ELR (cell line): ENCODE data around the gene LRRC59.
"Not testable (repeated sequence)": the region's sequence is repeated elsewhere in the genome, so short reads cannot be mapped to it uniquely, and the experiment has no call there.

Experiments used
- DNase-seq: peaks from one replicate; pipeline ENCODE4 v3.0.0-alpha.2; 2015; ENCODE audit warnings: low read depth

Gene LRRC59

DNA sequence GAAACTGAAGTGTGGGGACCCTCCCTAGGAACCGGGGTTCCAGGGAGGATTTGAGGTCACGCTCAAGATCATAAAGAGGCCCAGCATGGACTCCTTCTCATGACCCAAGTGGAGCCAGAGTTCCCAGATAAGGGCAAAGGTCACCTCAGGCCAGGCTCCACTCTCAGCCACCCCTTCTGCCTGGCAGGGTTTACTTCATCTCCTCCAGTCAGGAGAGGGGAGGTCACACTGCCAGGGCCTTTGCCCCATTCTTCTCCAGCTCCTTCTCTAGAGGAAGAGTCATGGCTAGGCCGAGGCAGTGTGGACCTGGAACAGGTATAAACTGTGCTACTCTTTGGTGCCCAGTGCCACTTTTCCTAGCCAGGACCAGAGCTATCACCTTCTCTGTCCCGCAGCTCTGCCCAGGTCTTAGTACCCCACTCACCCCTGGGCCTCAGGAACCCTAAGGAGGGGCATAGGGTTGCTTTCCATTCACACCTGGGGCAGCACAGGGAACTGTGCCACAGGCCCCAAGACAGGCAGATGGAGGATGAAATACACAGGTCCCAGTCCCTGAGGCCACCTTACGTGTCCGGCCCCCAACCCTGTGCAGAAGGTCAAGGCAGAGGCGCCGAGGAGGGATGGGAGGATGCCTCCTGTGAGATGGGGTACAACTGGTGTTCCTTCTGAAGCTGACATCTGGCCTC, 27.8 kb upstream of the LRRC59 start:
- no peak for DNase-seq

- no peak for DNase-seq
These were observed 27.1 kb upstream of the LRRC59 start for GRCh38 chr17:50424246-50424995.

- DNase-seq: peak; percentile 97
These were observed 26.3 kb upstream of the LRRC59 start for GRCh38 chr17:50423553-50424159.

DNA sequence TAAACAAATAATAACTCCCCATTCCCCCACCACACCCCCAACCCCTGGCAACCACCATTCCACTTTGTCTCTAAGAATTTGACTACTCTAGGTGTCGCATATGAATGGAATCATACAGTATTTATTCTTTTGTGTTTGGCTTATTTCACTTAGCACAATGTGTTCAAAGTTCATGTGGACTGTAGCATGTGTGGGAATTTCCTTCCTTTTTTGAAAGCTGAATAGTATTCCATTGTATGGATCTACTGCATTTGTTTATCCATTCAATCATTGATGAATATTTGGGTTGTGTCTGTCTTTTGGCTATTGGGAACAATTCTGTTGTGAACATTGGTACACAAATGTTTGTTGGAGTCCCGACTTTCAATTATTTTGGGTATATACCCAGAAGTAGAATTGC, 25.4 kb upstream of the LRRC59 start:
- no peak for DNase-seq

- DNase-seq: no peak
These were observed 24.2 kb upstream of the LRRC59 start for GRCh38 chr17:50421308-50422051.

DNA sequence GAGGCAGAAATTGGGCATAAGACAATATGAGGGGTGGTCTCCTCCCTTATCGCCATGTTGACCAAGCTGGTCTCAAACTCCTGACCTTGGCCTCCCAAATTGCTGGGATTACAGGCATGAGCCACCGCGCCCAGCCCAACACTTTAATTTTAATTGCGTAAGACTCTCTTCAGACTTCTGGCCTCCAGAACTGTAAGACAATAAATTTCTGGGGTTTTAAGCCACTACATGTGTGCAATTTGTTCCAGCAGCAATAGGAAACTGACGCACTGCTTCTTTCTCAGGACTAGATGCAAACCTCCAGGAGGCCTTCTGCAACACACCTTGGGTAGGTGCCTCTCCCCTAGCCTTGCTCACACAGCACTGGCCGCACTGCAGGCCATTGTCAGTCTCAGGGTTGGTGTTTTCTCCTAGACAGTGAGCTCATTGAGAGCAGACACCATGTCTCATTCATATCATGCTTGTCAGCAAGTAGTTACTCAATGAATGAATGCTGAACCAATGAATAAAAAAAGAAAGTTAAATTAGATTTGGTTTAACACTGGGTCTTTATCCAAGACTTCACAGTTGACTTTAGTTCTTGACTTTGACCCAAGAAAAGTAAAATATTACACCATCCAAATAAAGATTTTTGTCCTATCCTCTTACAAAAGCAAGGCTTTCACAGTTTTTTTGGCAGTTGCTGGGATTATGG, 23.2 kb upstream of the LRRC59 start:
- DNase-seq: no peak

DNA sequence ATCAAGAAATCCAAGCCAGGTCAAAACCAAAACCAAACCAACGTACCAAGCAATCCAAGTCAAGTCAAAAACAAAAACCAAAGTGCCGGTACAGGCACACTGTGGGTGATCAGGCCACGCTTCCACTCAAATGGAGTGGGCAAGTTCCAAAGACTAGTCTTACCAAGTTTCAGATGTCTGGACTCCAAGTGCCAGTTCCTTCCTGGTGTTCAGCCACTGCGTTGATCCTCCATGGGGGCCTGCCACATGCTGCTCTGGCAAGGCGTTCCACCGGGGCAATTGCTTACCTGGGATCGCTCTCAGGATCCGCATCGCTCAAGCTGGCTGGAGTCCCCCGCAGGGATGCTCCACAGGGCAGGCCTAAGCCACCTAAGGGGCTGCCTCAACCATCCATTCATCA, 22.3 kb upstream of the LRRC59 start:
- DNase-seq: not testable (repeated sequence)

DNA sequence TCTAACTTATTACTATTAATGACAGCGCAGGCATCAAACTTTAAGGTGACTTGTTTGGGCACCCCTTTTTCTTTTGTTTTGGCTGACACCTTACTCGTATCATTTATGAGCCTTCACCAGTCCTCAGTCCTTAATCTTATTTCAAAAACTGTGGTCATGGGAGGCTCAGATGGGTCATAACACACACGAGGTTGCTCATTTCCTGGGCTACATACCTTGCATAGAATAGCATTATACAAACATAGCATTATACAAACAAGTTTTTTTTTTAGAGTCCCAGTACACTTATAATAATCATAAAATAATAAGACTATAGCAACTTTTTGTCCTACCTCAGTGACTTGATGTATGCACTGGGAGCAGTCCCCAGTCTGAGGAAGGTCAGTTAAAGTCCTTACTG, 17.5 kb upstream of the LRRC59 start:
- DNase-seq: peak; percentile 75

DNA sequence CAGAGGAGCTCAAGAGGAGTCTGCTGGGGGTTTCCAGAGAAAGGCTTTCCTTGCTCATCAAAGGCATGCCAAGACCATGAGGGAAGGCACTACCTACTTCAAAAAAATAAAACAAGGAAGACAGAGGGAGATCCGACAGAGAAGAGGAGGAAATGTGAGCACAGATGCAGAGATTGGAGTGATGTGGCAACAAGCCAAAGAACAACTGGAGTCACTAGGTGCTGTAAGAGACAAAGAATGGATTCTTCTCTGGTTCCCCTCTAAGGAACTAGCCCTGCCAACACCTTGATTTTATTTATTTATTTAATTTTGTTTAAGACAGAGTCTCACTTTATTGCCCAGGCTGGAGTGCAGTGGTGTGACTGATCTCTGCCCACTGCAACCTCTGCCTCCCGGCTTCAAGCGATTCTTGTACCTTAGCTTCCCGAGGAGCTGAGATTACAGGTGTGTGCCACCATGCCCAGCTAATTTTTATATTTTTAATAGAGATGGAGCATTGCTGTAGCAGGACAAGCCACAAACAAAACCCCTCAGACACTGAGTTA, 14.9 kb upstream of the LRRC59 start:
- no peak for DNase-seq

DNA sequence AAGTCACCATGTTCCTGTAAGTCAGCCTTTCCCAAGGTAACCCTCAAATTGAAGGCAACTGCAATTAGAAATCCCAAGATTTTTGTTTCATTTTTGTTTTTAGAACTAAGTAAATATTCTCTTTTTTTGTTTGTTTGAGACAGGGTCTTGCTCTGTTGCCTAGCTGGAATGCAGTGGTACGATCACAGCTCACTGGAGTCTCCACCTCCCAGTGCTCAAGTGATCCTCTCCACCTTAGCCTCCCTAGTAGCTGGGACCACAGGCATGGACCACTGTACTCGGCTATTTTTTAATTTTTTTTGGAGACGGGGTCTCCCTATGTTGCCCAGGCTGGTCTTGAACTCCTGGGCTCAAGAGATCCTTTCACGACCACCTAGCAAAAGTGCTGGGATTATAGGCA, 10.6 kb upstream of the LRRC59 start:
- no peak for DNase-seq

DNA sequence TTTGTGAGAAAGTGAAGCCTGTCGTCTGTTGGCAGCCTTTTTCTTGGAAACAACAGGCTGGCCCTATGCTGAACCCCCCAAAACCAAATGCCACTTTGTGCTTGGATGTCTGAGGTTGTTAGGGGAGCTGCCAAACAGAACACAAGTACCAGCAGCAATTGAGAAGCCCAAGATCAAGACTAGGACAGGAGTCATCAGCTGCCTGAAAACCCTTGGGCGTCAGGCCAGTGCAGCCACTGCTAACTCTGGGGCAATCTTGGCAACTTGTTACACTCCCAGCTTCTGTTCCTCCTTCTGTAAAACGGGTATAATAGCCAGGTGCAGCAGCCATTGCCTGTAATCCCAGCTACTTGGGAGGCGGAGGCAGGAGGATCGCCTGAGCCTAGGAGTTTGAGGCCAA, 9.3 kb upstream of the LRRC59 start:
- DNase-seq: no peak

DNA sequence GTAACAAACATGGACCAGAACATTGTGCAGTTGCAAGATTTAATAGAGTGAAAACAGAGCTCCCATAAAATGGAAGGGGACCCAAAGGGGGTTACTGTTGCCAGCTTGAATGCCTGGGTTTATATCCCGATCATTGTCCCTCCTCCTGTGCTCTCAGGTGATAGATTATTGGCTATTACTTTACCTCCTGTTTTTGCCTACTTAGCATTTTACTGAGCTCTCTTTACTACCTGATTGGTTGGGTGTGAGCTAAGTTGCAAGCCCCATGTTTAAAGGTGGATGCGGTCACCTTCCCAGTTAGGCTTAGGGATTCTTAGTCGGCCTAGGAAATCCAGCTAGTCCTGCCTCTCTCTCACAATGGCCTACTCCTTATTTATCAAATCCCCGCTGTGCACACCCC, 8.0 kb upstream of the LRRC59 start:
- DNase-seq: not testable (repeated sequence)

DNA sequence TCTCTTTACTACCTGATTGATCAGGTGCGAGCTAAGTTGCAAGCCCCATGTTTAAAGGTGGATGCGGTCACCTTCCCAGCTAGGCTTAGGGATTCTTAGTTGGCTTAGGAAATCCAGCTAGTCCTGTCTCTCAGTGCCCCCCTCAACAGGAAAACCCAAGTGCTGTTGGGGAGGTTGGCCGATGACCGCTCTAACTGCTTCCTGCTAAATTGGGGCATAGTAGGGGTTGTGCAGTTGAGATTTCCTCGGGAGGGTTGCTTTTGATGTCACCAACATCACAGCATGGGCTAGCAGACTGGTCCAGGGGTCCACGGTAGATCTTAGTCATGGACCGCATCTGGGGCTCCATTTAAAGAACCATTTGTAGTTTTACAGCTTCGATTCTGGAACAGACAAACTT, 2.3 kb upstream of the LRRC59 start:
- DNase-seq: not testable (repeated sequence)

DNA sequence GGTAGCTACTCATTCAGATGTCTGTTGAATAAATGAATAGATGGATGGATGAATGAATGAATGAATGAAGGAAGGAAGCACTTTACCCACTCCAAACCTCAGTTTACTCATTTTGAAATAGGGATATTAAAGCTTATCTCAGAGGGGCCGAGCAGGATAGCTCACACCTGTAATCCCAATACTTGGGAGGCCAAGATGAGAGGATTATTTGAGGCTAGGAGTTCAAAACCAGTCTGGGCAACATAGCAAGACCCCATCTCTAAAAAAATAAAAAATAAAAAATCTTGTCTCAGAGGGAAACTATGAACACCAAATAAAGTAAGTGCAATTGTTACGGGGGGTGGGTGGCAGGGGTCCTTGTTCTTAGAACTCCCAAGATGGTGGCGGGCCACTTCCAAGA, 1.3 kb upstream of the LRRC59 start:
- DNase-seq: not testable (repeated sequence)

DNA sequence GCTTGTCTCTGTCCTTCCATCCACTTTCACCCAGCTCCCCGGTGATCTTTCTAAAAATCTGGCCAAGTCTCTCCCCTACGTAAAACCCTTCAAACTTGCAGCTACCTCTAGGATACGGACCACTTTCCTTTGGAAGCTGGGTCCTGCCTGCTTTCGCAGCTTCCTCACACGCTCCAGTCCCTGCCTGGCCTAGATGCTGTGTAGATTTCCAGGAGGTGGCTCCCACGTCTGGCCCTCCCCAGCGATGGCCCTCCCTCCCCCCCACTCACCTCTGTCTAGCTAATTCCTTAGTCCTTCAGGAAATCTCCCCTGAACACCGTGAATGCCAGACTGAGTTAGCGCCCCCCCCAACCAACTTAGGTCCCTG, 579 bp upstream of the LRRC59 start:
- DNase-seq: no peak

GRCh38 chr17:50396261-50397110, 837 bp downstream of the LRRC59 start:
- peak; percentile 80 for DNase-seq

- DNase-seq: peak; percentile 48
These were observed 2.6 kb downstream of the LRRC59 start for GRCh38 chr17:50394711-50395110.

GRCh38 chr17:50393700-50394099, 3.6 kb downstream of the LRRC59 start:
- no peak for DNase-seq

- DNase-seq: no peak
These were observed 4.7 kb downstream of the LRRC59 start for GRCh38 chr17:50392621-50393020.

GRCh38 chr17:50389534-50389933, 7.8 kb downstream of the LRRC59 start:
- no peak for DNase-seq

GRCh38 chr17:50388728-50389127, 8.6 kb downstream of the LRRC59 start:
- DNase-seq: no peak
